GM23338 (cell line): ENCODE measurements around the gene ENOX2. TPM values are rescaled to one million over a fixed set of nuclear protein-coding genes. Genes with fewer than 3 reads are reported as not detected.

ENCODE experiments used
- ATAC-seq: fragments of 200-7000 bp; cut with Tn5 transposase; 3 replicates; pipeline ENCODE4 v1.9.1; 2020
- DNase-seq: peaks from one replicate; pipeline ENCODE4 v3.0.0-alpha.2; 2015; ENCODE audit warnings: low spot score
- H2AFZ ChIP-seq: fragments of 200-600 bp; sonication (generic); 2 replicates; pipeline ENCODE4 v1.8.0; 2016; ENCODE audit warnings: antibody characterized with exemption, mild to moderate bottlenecking, moderate library complexity
- H3F3A ChIP-seq: fragments of 200-600 bp; sonication (generic); replicated peaks from 2 replicates; pipeline ENCODE4 v1.8.0; 2017; ENCODE audit warnings: antibody characterized with exemption, mixed run types, low read depth
- H3K27ac ChIP-seq: fragments of 200-600 bp; sonication (generic); 2 replicates; pipeline ENCODE4 v1.6.1; 2016; ENCODE audit warnings: low read depth
- H3K27me3 ChIP-seq: fragments of 200-600 bp; sonication (generic); 2 replicates; pipeline ENCODE4 v1.8.0; 2016; ENCODE audit warnings: mild to moderate bottlenecking, mixed run types, moderate library complexity; ENCODE audit not compliant: insufficient read depth
- H3K36me3 ChIP-seq: fragments of 200-600 bp; sonication (generic); 2 replicates; pipeline ENCODE4 v1.8.0; 2016; ENCODE audit warnings: mild to moderate bottlenecking; ENCODE audit not compliant: insufficient read depth
- H3K4me1 ChIP-seq: fragments of 200-600 bp; sonication (generic); 2 replicates; pipeline ENCODE4 v1.8.0; 2016; ENCODE audit warnings: mild to moderate bottlenecking, moderate library complexity; ENCODE audit not compliant: insufficient read depth
- H3K4me2 ChIP-seq: fragments of 200-600 bp; sonication (generic); 2 replicates; pipeline ENCODE4 v1.7.1; 2017; ENCODE audit warnings: mixed run types
- H3K4me3 ChIP-seq: fragments of 200-600 bp; sonication (generic); 2 replicates; pipeline ENCODE4 v1.6.1; 2016; ENCODE audit warnings: mixed run types
- H3K79me2 ChIP-seq: fragments of 200-600 bp; sonication (generic); replicated peaks from 2 replicates; pipeline ENCODE4 v1.8.0; 2017; ENCODE audit warnings: mild to moderate bottlenecking; ENCODE audit not compliant: insufficient read depth
- H3K9me2 ChIP-seq: fragments of 200-600 bp; sonication (generic); 2 replicates; pipeline ENCODE4 v1.8.0; 2017; ENCODE audit not compliant: insufficient read depth
- H4K20me1 ChIP-seq: fragments of 200-600 bp; sonication (generic); replicated peaks from 2 replicates; pipeline ENCODE4 v1.8.0; 2017; ENCODE audit warnings: mild to moderate bottlenecking; ENCODE audit not compliant: insufficient read depth
- H3K27ac Mint-ChIP-seq: 2 replicates; pipeline ENCODE4 v1.8.0; 2020; ENCODE audit warnings: inconsistent platforms, mild to moderate bottlenecking, moderate library complexity, mixed read lengths
- H3K27me3 Mint-ChIP-seq: 3 replicates; pipeline ENCODE4 v1.8.0; 2022; ENCODE audit warnings: low read depth, mild to moderate bottlenecking, moderate library complexity, mixed read lengths, inconsistent platforms; ENCODE audit not compliant: insufficient read depth, poor library complexity
- H3K36me3 Mint-ChIP-seq: 3 replicates; pipeline ENCODE4 v1.8.0; 2021; ENCODE audit warnings: low read depth, mild to moderate bottlenecking, inconsistent platforms, moderate library complexity, mixed read lengths
- H3K4me1 Mint-ChIP-seq: 3 replicates; pipeline ENCODE4 v1.8.0; 2020; ENCODE audit warnings: mild to moderate bottlenecking, inconsistent platforms, mixed read lengths
- H3K4me3 Mint-ChIP-seq: 3 replicates; pipeline ENCODE4 v1.8.0; 2021; ENCODE audit warnings: moderate library complexity, mild to moderate bottlenecking, inconsistent platforms, mixed read lengths
- H3K9me3 Mint-ChIP-seq: 3 replicates; pipeline ENCODE4 v1.8.0; 2020; ENCODE audit warnings: moderate library complexity, mild to moderate bottlenecking, inconsistent platforms, mixed read lengths
- CREB1 ChIP-seq: fragments of 250-450 bp; sonication (Bioruptor Pico); IDR thresholded peaks from 2 replicates; pipeline ENCODE4 v1.5.0; 2020; ENCODE audit warnings: low read depth, mild to moderate bottlenecking, moderate library complexity
- CTCF ChIP-seq, 2 experiments: fragments of 200-600 bp in 1 of 2; sonication (generic) in 1 of 2; conservative IDR thresholded peaks; 2 replicates each; pipeline versions ENCODE4 v1.5.1 to v1.6.1; 2016 to 2017; ENCODE audit warnings: antibody characterized with exemption in 2 of 2, low read depth in 2 of 2, mild to moderate bottlenecking in 2 of 2, moderate library complexity in 1 of 2
- EZH2 ChIP-seq: fragments of 200-600 bp; sonication (generic); IDR thresholded peaks from one replicate; pipeline ENCODE4 v1.8.0; 2017; ENCODE audit warnings: antibody characterized with exemption, mild to moderate bottlenecking, low read depth; ENCODE audit not compliant: unreplicated experiment
- EZH2phosphoT487 ChIP-seq: fragments of 200-600 bp; sonication (generic); IDR thresholded peaks from one replicate; pipeline ENCODE4 v1.8.1; 2018; ENCODE audit warnings: antibody characterized with exemption; ENCODE audit not compliant: unreplicated experiment
- JUNB ChIP-seq: IDR thresholded peaks from one replicate; pipeline ENCODE4 v1.6.1; 2016; ENCODE audit warnings: antibody characterized with exemption; ENCODE audit not compliant: unreplicated experiment
- NANOG ChIP-seq: IDR thresholded peaks from 2 replicates; pipeline ENCODE4 v1.6.1; 2016; ENCODE audit warnings: antibody characterized with exemption, borderline replicate concordance
- POLR2AphosphoS5 ChIP-seq: IDR thresholded peaks from 2 replicates; pipeline ENCODE4 v1.6.1; 2016; ENCODE audit warnings: antibody characterized with exemption, low read depth
- REST ChIP-seq: IDR thresholded peaks from one replicate; pipeline ENCODE4 v1.6.1; 2018; ENCODE audit warnings: antibody characterized with exemption; ENCODE audit not compliant: unreplicated experiment
- STAT1 ChIP-seq: IDR thresholded peaks from one replicate; pipeline ENCODE4 v1.6.1; 2016; ENCODE audit warnings: antibody characterized with exemption; ENCODE audit not compliant: unreplicated experiment
- ZNF114 ChIP-seq: fragments of 250-450 bp; sonication (Bioruptor Pico); IDR thresholded peaks from 2 replicates; pipeline ENCODE4 v1.5.0; 2020; ENCODE audit warnings: mild to moderate bottlenecking, moderate library complexity
- ZNF331 ChIP-seq: fragments of 250-450 bp; sonication (Bioruptor Pico); IDR thresholded peaks from 2 replicates; pipeline ENCODE4 v1.5.0; 2020; ENCODE audit warnings: low read depth, mild to moderate bottlenecking, moderate library complexity
- ZNF462 ChIP-seq: fragments of 250-450 bp; sonication (Bioruptor Pico); IDR thresholded peaks from 2 replicates; pipeline ENCODE4 v1.5.0; 2020; ENCODE audit warnings: mild to moderate bottlenecking, moderate library complexity
- polyA plus RNA-seq: library from polyadenylated mRNA; unstranded; fragments of >200 nt; fragmentation: Nextera tagmentation; extraction: Ambion mirVana; gene quantifications from 2 replicates; pipeline ENCODE4 v1.2.1, GENCODE V29; 2016
- total RNA-seq: library from RNA; depleted of rRNA; stranded (reverse); fragments of >200 nt; shearing (Covaris generic); gene quantifications from 2 replicates; pipeline ENCODE4 v1.2.3, GENCODE V29; 2014
- TF ChIP-seq, protein P1 (sequence below): IDR thresholded peaks from 2 replicates; pipeline ENCODE4 v1.6.1; 2016; ENCODE audit warnings: antibody characterized with exemption

Gene ENOX2
- total and polyA plus RNA-seq, 2 experiments from 2014 or later: 9.6 to 11.2 TPM

DNA sequence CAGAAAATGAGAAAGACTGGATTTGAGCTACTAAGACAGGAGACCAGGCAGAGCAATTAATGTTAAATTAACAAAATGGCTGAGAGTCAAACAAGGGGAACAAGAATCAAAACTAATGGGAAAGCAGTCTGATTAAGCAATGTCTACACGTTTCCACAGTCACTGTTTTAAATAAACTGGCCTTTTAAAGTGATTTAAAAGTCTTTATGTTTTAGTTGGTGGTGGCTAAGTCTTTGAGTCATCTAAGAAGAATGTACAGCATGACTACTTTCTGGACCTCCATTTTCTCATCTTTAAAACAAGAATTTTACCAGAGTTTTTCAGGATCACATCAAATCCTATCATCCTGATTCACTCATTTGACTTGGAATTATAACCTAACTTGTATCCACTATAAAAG, 233.8 kb downstream of the ENOX2 start:
- Mint-ChIP-seq H3K4me1 (no peaks in the 10 kb centered on the region), H3K27ac (no peak overlapping the region), H3K9me3 (no peaks in the 10 kb centered on the region), H3K36me3 (peaks cover 2% of the 10 kb centered on the region; the same call in 1 of the 3 replicates), H3K27me3 (no peaks in the 10 kb centered on the region), H3K4me3 (no peak overlapping the region)
- Histone ChIP-seq H4K20me1 (no peaks in the 10 kb centered on the region), H3K27ac (no peak overlapping the region), H3K4me1 (no peaks in the 10 kb centered on the region), H3K79me2 (no peaks in the 10 kb centered on the region), H3K9me2 (no peaks in the 10 kb centered on the region), H2AFZ (no peak overlapping the region), H3K27me3 (no peaks in the 10 kb centered on the region), H3F3A (no peaks in the 10 kb centered on the region), H3K4me2 (no peak overlapping the region), H3K36me3 (no peaks in the 10 kb centered on the region), H3K4me3 (no peak overlapping the region)
- no peak for TF ChIP-seq ZNF114
- TF ChIP-seq, protein P1, sequence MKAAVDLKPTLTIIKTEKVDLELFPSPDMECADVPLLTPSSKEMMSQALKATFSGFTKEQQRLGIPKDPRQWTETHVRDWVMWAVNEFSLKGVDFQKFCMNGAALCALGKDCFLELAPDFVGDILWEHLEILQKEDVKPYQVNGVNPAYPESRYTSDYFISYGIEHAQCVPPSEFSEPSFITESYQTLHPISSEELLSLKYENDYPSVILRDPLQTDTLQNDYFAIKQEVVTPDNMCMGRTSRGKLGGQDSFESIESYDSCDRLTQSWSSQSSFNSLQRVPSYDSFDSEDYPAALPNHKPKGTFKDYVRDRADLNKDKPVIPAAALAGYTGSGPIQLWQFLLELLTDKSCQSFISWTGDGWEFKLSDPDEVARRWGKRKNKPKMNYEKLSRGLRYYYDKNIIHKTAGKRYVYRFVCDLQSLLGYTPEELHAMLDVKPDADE: no peak
- no peak for TF ChIP-seq EZH2
- no peak for TF ChIP-seq ZNF462
- TF ChIP-seq REST: no peak
- no peak for TF ChIP-seq NANOG
- TF ChIP-seq JUNB: no peak
- TF ChIP-seq POLR2AphosphoS5: no peak
- TF ChIP-seq ZNF331 (CRISPR knock-in tag): no peak
- TF ChIP-seq EZH2phosphoT487: no peak
- TF ChIP-seq STAT1: no peak
- no peak for TF ChIP-seq CREB1 (CRISPR knock-in tag)
- no peak for TF ChIP-seq CTCF (conservative IDR thresholded peaks at IDR 0.05; ENCODE audit: low read depth in 2 of 2)
- ATAC-seq: no peak
- DNase-seq: no peak
